ENCODE results near the gene THRAP3.

DNA sequence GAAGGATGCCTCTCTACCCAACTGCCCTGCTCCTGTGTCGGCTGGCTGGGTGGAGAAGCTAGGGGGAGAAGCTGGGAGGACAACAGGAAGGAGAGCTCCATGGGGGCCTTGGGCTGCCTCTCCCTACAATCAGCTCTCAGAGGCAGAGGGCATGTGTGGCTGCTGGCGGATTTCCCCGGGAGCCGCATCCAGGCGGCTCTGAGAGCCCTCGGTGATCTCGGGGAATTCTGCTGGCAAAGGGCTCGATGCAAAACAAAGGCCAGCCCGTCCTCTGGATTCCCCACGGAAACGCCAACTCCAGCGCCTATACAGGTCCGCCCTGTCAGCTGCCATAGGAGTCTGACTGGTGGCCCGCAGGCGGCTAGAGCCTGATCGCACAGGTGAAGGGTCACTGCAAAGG is 125.6 kb downstream of the THRAP3 start:
- TF ChIP-seq POLR2A (IDR thresholded peaks at IDR 0.05; ENCODE audit: low read length) (no peak), GATA1 (IDR thresholded peaks at IDR 0.05; ENCODE audit: low read depth, low read length) (no peak)
